Inflammatory macrophage treated with lipopolysaccharide for 4 hours (primary cell): Measurements from ENCODE around the gene STARD3.
"Not testable (repeated sequence)": the region's sequence is repeated elsewhere in the genome, so short reads cannot be mapped to it uniquely, and the experiment has no call there.

ENCODE experiments used
- DNase-seq: peaks from one replicate; pipeline ENCODE4 v3.0.0-alpha.2; 2020

The STARD3 gene

GRCh38 chr17:39636927-39637736, at the start of gene STARD3:
TSS of gene STARD3 (plus strand) at chr17:39637144. CDS start at chr17:39653532, 16,388 bp downstream.
- DNase-seq, result peak; percentile 91

GRCh38 chr17:39590180-39590579, 46.8 kb upstream of the STARD3 start:
- DNase-seq, result not testable (repeated sequence)

GRCh38 chr17:39591958-39592954, 44.7 kb upstream of the STARD3 start:
- DNase-seq, result no peak

- no peak for DNase-seq
Measured at GRCh38 chr17:39593371-39593770, 43.6 kb upstream of the STARD3 start.

GRCh38 chr17:39595294-39595693, 41.6 kb upstream of the STARD3 start:
- DNase-seq, result no peak

- no peak for DNase-seq
Measured at GRCh38 chr17:39595928-39596510, 40.9 kb upstream of the STARD3 start.

GRCh38 chr17:39596543-39597267, 40.2 kb upstream of the STARD3 start:
- DNase-seq, result no peak

GRCh38 chr17:39597372-39598046, 39.4 kb upstream of the STARD3 start:
- DNase-seq, result no peak

GRCh38 chr17:39598047-39598481, 38.9 kb upstream of the STARD3 start:
- DNase-seq, result no peak

GRCh38 chr17:39598630-39599003, 38.3 kb upstream of the STARD3 start:
- no peak for DNase-seq

- DNase-seq, result no peak
Measured at GRCh38 chr17:39599004-39599664, 37.8 kb upstream of the STARD3 start.

- DNase-seq, result no peak
Measured at GRCh38 chr17:39599665-39600231, 37.2 kb upstream of the STARD3 start.

GRCh38 chr17:39600288-39600996, 36.5 kb upstream of the STARD3 start:
- no peak for DNase-seq

GRCh38 chr17:39600997-39601597, 35.8 kb upstream of the STARD3 start:
- no peak for DNase-seq

GRCh38 chr17:39601758-39602532, 35.0 kb upstream of the STARD3 start:
- DNase-seq, result no peak

GRCh38 chr17:39602533-39603303, 34.2 kb upstream of the STARD3 start:
- DNase-seq, result no peak

- DNase-seq, result no peak
Measured at GRCh38 chr17:39603304-39604016, 33.5 kb upstream of the STARD3 start.
